Stimulated activated CD4-positive, alpha-beta T cell treated with anti-CD3 and anti-CD28 coated beads, Interleukin-15, amount 100 ng/mL, for 48 hours (primary cell): ENCODE measurements around the gene LRRC4C.
"Not testable (repeated sequence)": the region's sequence is repeated elsewhere in the genome, so short reads cannot be mapped to it uniquely, and the experiment has no call there.

Experiments used
- DNase-seq, 2 donors: peaks; one replicate each; pipeline ENCODE4 v3.0.0-alpha.2; 2020; ENCODE audit warnings: low read depth in 2 of 2

The LRRC4C gene

DNA sequence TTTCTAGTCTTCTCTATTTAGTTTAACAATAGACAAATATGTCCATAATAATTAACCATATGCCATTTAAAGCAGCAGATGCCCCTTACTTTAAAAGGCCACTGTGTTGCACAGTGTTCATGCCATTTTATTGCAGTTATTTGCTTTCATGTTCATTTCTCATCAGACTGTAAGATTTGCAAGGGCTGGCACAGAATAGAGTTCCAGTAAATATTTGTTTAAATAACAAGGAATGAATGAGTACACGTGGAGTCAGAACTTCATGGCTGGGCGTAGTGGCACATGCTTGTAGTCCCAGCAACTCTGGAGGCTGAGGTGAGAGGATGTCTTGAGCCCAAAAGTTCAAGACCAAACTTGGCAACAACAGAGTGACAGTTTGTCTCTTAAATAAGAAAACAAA is 1228.6 kb downstream of the LRRC4C start:
- no peak for DNase-seq

DNA sequence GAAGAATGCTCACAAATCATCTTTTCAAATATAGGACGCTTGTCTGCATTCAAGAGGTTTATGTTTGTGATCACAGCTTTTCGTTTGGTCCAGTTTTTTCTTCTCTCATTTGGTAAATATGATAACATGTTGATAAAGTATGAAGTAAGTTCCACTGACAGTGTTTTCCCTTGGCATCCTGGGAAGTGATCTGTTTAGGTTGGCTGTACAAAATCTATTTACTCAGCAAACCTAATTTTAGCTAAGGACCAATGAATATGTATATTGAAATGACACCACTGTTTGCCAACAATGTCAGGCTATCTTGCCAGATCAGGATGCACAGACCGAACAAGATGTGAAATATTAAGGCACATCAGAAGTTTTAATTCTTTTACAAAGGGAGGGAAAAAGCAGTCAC is 1230.8 kb downstream of the LRRC4C start:
- DNase-seq: no peak

DNA sequence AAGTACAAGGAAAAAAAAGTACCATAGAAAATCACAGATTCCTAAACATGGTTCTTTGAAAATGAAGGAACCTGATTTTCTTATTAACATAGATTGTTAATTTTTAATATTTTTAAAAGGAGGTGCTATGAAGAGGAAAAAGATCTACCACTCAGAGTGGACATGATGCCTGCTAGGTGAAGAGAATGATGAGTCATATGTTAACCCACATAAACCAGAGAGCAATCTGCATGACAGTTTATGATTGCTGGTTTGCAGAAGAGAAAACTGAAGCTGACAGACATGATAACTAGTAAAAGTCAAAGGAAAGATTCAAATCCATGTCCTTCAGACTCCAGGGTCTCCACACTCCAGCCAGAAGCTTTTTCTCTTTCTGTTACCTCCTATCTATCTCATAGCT is 1231.7 kb downstream of the LRRC4C start:
- no peak for DNase-seq

DNA sequence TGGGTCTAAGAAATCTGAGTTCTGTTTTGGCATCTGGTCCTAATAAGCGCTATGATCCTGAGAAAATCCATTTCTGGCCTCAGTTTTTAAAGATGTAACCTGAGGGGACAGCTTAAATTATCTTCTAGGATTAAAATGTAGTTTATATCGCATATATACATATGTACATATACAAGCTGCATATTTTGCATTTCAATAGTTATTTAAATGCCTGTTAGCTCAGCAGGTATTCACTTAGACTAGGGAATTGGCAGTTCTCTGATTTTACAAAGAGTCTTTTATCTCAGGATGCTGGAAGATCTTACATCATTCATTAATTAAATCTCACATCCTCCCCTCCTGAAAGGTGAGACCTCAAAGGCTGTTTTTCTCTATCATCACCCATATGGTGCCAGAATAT is 1232.8 kb downstream of the LRRC4C start:
- no peak for DNase-seq

DNA sequence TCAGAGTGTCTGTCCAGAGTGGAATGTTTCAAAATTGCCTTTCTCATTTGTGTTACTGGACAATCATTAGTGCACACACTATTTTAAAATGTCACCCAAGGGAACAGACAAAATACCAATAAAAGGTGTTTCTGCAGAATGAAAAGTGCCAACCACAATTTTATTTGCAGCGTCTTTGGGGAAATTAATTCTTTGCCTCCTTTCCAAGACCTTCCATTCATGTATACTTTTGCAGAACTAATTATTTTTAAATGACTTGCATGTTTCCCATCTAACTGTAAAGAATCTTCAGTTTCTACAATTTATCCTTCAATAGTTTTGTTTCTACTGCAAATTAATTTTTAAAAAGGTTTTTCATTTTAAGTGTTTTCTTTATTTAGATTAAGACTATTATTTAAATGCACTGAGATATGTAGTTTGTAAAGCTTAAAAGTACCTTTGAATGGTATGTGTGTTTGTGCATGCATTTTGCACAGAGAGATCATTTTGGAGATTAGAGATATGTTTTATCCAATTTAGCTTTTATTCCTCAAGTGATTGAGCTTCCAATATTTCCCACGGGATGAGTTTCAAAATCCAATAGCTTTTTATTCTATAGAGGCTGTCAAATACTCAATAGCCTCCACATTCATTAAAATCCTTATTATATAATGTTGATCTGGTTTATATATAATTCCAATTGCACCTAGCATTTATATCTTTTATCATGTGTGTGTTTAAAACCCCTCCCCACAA is 1235.7 kb downstream of the LRRC4C start:
- no peak for DNase-seq

DNA sequence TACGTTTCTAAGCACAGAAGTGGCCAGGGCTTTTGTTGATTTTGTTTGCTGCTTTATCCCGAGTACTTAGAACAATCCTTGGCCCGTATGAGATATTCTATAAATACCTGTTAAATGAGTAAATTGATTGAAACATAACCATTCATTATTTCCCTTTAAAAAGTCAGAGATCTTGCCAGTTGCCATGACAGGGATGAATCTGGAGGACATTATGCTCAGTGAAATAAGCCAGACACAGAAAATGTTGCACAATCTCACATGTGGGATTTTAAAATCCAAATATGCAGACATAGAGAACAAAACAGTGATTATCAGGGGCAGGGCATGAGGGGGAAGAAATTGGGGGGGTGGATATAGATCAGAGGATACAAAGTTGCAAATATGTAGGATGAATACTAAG is 1240.1 kb downstream of the LRRC4C start:
- no peak for DNase-seq

DNA sequence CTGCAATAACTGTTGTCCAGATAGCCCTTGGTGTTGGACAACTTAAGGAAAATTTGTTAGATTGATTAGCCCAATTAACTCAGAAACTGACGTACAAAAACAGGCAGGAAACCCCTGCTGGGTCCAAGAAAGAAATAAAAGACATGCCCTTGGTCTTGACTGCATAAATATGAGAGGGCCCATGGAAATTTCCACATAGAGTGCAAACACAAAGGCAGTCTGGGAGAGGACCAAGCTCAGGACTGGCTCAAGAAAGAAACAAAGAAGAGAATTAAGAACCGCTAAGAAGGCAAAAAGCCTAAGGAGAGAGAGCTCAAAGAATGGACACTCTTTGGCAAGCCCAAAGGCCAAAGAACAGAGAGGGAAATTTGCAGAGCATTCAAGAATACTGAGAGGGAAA is 1243.9 kb downstream of the LRRC4C start:
- no peak for DNase-seq

DNA sequence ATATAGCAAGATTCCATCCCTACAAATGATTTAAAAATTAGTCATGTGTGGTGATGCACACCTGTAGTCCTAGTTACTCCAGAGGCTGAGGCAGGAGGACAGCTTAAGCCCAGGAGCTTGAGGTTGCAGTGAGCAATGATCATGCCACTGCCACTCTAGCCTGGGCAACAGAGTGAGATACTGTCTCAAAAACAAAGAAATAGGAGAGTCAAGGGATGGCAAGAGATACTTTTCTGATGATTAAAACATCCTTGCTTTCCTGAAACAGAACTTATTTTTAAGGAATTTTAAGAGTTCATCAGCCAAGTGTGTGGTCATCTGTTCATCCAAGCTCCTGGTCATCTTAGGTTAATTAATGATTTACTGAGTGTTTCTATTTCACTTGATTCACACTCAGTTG is 1252.0 kb downstream of the LRRC4C start:
- no peak for DNase-seq

DNA sequence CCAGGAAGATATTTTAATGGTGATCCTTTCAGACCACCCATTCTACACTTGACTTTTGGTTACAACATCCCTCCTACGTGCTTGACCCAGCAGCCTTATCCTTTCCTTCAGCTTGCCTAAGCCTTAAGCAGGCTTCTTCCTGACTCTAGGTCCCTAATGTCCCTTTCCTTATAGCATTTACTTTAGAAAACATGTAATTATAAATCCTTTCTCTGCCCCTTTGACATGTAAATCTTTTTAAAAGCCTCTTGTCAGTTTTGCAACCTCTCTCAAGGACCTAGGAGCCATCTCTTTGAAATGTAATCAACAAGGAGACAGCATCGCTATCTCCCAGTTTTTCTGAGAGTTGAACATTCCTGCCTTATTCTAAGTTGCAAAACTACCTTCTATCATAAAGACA is 1255.2 kb downstream of the LRRC4C start:
- no peak for DNase-seq

DNA sequence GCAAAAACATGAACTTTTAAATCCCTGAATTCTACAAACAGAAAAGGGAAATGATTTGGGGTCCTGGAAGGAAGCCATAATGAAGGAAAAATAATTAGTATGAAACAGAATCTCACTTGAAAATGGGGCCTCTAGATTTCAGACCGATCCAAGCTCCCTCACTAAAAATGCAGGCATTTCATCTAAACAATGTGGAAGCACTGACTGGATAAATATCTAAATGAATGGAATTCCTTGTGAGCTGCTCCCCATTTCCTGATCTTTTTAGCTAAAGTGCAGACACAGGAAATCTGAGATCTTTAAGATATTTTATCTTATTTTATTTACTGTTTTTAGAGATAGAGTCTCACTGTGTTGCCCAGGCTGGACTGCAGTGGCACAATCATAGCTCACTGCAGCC is 1255.8 kb downstream of the LRRC4C start:
- DNase-seq: no peak

DNA sequence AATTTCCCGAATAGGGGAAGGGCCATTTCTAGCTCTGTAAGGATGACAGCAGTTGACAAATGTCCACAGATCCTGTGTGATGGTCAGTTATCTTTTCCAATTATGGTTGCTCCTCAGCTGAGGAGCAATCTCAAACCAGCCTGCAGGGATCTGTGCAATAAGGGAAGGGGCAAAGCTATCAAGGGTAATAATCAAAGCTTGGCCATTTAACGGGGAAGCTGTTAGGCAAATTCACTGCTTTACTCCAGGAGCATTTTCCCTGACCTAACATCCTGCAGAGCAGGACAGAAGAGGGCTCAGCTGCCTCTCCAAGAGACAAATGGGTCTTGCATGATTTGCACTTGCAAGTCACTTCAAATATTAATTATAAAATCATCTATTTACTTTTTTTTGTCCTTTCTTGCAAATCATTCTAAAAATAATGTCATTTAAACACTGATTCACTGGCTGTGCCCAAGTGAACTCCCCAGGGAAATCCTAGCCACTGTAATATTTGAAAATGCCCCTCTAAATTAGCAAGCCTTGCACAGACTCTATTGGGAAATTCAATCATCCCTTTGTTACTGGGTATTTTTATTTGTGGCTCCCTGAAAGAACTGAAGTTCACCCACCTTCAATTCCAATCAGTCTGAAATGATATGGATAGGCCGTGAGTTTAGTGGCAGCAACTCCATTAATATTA is 1256.7 kb downstream of the LRRC4C start:
- no peak for DNase-seq

DNA sequence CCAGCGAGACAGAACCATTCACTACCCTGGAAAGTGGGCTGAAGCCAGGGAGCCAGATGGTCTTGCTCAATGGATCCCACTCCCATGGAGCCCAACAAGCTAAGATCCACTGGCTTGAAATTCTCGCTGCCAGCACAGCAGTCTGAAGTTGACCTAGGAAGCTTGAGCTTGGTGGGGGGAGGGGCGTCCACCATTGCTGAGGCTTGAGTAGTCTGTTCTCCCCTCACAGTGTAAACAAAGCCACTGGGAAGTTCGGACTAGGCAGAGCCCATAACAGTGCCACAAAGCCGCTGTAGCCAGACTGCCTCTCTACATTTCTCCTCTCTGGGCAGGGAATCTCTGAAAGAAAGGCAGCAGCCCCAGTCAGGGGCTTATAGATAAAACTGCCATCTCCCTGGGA is 1266.9 kb downstream of the LRRC4C start:
- not testable (repeated sequence) for DNase-seq

DNA sequence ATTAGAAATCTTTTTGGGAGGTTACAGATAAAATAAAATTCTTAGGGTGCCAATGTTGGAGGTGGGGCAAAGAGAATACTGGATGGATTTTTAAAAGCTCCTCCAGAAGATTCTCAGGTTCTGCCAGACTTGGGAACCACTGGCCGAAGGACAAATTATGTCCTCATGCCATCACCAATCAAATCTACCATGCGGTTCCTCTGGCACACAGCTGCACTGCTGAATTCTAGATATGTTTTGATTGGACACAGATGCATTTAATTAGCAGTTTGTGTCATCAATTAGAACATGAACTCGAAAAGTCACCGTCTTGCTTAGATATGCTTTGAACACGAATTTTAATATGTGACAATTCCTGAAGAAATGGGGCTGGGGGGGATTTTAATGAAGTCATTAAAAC is 1269.2 kb downstream of the LRRC4C start:
- DNase-seq: no peak

DNA sequence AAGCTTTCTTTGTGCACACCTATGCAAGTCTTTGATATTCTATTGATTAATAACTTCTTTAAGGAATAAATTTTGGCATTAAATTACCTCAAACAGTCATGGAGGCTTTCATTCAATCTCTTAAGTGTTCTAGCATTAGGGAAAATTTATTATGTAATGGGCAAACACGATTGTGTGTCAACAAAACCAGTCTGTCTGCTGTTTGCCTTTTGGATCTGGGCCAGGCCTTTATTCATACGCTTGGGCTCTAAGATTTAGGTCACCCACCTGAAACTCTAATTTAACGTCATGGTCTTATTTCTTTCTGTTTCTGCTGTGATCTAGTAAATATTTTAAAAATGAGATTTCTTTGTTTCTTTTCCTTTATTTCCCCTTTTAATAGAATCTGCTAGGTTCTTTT is 1270.6 kb downstream of the LRRC4C start:
- no peak for DNase-seq

DNA sequence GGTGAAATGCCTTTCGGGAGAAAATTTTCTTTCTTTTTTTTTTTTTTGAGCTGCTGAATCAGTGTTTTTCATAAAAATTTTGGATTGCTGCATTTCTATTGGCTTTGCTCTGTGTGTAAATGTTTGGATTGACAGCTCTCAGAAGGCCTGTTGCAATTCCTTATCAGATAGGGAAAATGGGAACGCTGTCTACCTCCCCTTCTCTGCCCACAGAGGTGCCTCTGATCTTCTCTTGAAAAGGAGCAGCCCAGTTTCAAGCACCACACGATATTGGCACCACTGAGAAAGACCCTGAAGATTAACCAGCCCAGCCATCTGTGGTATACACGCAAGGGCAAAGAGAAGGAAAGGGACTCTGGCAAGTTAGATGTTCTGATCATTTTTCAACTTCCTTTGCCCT is 1272.2 kb downstream of the LRRC4C start:
- no peak for DNase-seq

DNA sequence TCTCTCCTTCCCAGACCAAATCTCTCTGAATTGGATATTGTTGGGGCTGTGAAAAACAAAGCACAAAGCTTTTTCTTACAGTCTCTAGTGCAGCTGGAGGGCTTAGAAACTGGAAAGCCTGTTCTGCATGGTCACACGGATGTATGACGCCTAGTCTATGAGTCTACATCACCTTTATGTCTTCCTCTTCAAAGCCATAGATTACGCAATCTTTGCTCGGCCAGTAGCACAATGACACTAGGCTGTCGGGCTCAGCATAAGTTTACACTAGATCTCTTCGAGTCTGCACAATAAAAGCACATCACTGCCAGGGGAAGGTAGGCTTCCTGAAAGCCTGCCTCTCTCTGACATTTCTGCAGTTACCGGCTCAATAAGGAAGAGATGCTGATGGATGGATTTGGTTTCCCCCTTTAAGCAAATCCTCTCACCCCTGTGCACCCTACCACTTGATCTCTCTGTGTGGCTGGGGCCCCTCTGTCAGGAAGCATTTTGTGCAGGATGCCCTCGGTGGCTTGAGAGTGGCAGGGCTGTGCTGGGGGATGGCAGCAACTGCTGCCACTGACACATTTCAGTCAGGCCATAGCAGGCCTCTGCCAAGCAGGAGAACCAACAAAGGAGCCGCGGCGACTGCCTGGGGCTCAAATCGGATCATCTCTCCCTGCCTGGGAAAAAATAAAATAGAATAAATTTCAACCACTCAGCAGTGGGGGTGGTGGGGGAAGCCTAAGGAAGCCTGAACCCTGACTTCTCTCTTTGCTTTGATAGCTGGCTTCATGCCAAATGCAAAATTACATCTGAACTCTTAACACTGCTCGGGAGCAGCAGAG is 1272.8 kb downstream of the LRRC4C start:
- DNase-seq: no peak

DNA sequence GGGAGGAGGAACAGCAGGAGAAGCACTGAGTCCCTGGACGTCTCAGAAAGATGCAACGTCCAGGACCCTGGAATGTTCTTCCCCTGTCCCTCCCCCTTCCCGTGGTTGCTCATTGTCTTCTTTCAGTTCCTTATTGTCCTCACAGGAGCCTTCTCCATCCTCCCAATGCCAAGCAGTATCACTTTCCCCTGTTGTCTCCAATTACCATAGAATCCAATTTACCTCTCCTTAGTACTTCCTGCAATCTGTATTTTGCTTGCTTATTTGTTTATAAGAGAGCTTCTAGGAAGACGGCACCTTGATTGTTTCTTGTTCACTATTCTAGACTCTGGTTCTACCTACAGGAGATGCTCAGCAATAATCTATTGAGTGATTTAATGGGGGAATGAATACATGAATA is 1273.7 kb downstream of the LRRC4C start:
- DNase-seq: no peak

DNA sequence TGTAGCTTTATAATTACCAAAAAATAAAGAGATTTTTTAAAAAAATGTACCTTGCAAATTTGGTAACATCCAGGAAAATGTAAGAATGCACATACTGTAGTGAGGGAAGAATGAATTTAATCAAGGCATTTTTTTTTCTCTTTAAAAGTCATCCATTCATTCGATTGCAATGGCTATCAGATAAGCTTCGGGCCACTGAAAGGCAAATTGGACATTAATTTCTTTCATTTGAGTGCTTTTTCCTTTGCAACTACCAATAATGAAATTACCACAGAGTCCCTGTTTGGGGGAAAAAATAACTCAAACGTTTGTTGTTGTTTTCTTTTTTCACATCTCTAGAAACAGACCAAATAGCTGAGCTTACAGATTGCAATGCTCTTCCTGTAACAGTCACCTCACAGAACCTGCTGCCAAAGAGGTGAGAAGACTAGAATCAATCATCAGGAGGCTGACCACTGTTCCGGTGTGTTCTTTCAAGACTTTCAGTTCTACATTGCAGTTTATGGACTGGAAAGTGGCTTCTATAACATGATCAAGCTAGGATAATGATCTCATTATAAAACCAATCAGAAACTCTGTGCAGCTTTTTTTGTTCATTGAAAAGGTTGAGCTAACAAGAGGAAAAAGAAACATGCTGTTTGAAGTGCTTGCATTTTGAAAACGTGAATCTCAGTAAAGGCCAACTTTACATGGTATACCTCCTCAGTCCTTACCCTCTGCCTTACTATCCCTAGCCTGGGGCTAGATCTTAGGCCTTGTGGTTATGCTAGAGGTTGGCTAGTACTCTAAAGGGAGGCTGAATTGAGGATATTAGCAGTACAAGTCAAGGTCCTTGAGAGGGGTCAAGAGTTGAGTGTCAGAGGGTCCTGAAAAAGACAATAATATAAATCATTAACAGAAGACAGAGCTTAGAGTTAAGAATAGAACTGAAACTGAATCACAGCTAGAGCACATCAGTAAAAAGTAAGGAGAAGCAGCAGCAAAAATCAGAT is 1276.1 kb downstream of the LRRC4C start:
- no peak for DNase-seq

DNA sequence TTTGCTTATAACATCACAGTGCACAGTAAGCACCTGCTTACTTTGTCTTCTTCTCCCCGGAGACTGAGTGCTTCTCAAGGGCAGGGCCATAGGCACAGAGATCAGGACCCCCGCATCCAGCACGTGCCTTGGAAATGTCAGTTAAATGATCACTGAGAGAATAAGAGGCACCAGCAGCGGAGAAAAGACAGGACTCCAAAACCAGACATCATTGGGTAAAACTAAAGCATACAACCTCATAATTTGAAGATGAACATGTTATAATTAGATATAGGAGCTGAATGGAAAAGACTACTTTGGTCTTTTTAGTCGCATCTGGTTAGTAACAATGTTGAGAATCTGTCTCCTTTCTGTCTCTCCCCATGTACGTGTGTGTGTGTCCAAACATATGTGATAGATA is 1279.9 kb downstream of the LRRC4C start:
- DNase-seq: no peak

DNA sequence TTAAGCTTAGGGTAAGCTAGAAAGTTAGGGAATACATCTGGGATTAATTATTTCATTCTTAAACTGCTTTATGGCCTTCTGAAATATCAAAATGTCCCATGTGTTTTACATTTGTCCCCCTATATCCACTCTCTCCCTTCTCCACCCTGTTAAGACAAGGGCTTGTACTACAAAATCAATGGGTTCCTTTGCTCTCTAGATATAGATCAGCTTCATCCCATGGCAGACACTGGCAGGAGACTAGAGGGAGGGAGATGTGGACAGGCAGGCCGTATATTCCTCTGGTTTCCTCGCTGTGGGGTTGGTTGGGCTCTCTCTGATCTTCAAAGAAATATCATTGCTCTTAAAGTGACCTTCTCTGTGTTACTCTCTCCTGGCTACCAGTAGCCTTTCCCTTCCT is 1281.0 kb downstream of the LRRC4C start:
- DNase-seq: no peak

DNA sequence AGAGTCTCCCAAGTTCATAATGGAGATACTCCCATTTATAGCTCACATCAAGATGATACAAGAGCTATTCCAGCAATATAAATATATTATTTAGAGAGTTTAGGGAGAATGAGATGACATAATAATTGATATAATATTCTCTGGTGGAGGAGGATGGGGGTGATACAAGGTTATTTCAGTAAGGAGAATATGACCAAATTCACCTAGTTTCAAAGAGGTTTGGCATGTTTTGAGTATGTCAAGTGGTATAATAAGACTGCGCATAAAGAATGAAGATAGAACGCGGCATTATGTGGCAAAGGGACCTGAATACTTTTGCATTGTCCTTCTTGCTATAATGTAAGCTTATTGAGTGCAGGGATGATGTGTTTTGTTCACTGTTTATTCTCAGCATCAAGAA is 1283.5 kb downstream of the LRRC4C start:
- no peak for DNase-seq

DNA sequence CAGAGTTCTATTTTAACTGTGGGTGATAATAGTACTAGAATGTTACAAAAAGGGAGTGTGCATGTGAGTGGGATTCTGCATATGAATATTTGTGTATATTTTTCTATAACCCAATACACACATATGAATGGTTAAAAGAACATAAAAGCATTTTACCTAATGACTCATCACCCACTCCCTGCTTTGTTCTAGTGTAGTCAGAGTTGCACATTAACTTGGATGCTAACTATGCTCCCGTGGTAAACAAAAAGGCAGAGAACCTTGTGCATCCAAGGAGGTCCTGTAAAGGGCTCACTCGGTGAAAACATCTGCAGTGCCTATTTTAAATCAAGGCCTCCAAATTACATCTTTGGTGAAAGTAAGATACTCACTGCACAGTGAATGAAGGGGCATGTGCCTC is 1289.4 kb downstream of the LRRC4C start:
- no peak for DNase-seq
